HCT116 (cell line): ENCODE measurements around the gene ACRV1. TPM values are rescaled to one million over a fixed set of nuclear protein-coding genes. Genes with fewer than 3 reads are reported as not detected.

ENCODE experiments used
- ATAC-seq: fragments of 200-7000 bp; cut with Tn5 transposase; 2 replicates; pipeline ENCODE4 v1.9.1; 2020; ENCODE audit warnings: mild to moderate bottlenecking, moderate library complexity
- Bru-seq: library from RNA; stranded (reverse); fragments of 400-500 nt; gene quantifications from one replicate; lab custom pipeline; 2021; lab: Mats Ljungman, UMichigan
- BruChase-seq, 2 experiments: library from RNA; stranded (reverse); fragments of 400-500 nt; gene quantifications; one replicate each; lab custom pipeline; 2021; lab: Mats Ljungman, UMichigan
- BruUV-seq: library from RNA; stranded (reverse); fragments of 400-500 nt; replicated peaks from 2 replicates; lab custom pipeline; 2021; lab: Mats Ljungman, UMichigan
- CTCF ChIA-PET: fragments of 300-600 bp; sonication (Branson Sonifier 250); formaldehyde crosslinking; loops from one replicate; lab custom pipeline; 2021; ENCODE audit warnings: antibody characterized with exemption; lab: Charles Lee
- POLR2A ChIA-PET: fragments of 300-600, 350-600 bp; sonication (Branson Sonifier 250); formaldehyde crosslinking; loops from one replicate; lab custom pipeline; 2021; ENCODE audit warnings: antibody characterized with exemption; lab: Charles Lee
- RAD21 ChIA-PET, 2 experiments: fragments of 300-600 bp; sonication (Branson Sonifier 250); formaldehyde crosslinking; loops; one replicate each; lab custom pipeline; 2023; ENCODE audit warnings: low total read pairs in 2 of 2; ENCODE audit not compliant: uncharacterized antibody in 2 of 2, unreplicated experiment in 2 of 2, low non-redundant PET in 1 of 2; lab: Charles Lee
- DNase-seq: peaks from one replicate; pipeline ENCODE4 v3.0.0-alpha.2; 2010; ENCODE audit warnings: low read depth, low spot score
- H2AFZ ChIP-seq: fragments of 200-600 bp; shearing (Covaris generic), sonication (generic); 2 replicates; pipeline ENCODE4 v1.6.1; 2017; ENCODE audit warnings: low read depth, mixed run types, mixed read lengths, antibody characterized with exemption, low read length; ENCODE audit not compliant: poor library complexity, severe bottlenecking
- H3K27ac ChIP-seq: 2 replicates; pipeline ENCODE4 v1.5.1; 2012; ENCODE audit warnings: low read depth, low read length
- H3K27me3 ChIP-seq: fragments of 200-600 bp; sonication (generic); 2 replicates; pipeline ENCODE4 v1.6.1; 2016; ENCODE audit warnings: mixed run types, low read length, mixed read lengths; ENCODE audit not compliant: insufficient read depth
- H3K36me3 ChIP-seq, 2 experiments: fragments of 200-500 bp in 1 of 2; fragments of 200-600 bp in 1 of 2; sonication (Bioruptor generic) in 1 of 2; sonication (generic) in 1 of 2; 2 replicates each; pipeline versions ENCODE4 v1.5.1 to v1.6.1; 2014 to 2016; ENCODE audit warnings: low read length in 2 of 2, inconsistent platforms in 1 of 2, mixed read lengths in 1 of 2, mixed run types in 1 of 2; ENCODE audit not compliant: insufficient read depth in 2 of 2, control insufficient read depth in 1 of 2
- H3K4me1 ChIP-seq, 2 experiments: fragments of 200-600 bp in 1 of 2; sonication (generic) in 1 of 2; 2 replicates each; pipeline versions ENCODE4 v1.5.1 to v1.6.1; 2012 to 2017; ENCODE audit warnings: low read length in 2 of 2, inconsistent platforms in 1 of 2, mild to moderate bottlenecking in 1 of 2, mixed read lengths in 1 of 2, mixed run types in 1 of 2, moderate library complexity in 1 of 2; ENCODE audit not compliant: insufficient read depth in 2 of 2, control insufficient read depth in 1 of 2
- H3K4me2 ChIP-seq: fragments of 200-600 bp; sonication (generic); 2 replicates; pipeline ENCODE4 v1.6.1; 2017; ENCODE audit warnings: mixed run types, low read length, mixed read lengths
- H3K4me3 ChIP-seq, 2 experiments: fragments of 200-600 bp in 1 of 2; sonication (generic) in 1 of 2; replicated peaks in 1 of 2; 2 replicates each; pipeline ENCODE4 v1.5.1; 2011 to 2016; ENCODE audit warnings: low read length in 2 of 2, control low read depth in 1 of 2, low read depth in 1 of 2, mild to moderate bottlenecking in 1 of 2, mixed read lengths in 1 of 2, mixed run types in 1 of 2
- H3K79me2 ChIP-seq: fragments of 200-600 bp; sonication (generic); 2 replicates; pipeline ENCODE4 v1.6.1; 2017; ENCODE audit warnings: mild to moderate bottlenecking, mixed run types, low read length, moderate library complexity, mixed read lengths; ENCODE audit not compliant: insufficient read depth
- H3K9ac ChIP-seq: fragments of 200-600 bp; sonication (generic); 2 replicates; pipeline ENCODE4 v1.6.1; 2016; ENCODE audit warnings: low read length, mixed read lengths
- H3K9me2 ChIP-seq: fragments of 200-600 bp; sonication (generic), shearing (Covaris generic); 2 replicates; pipeline ENCODE4 v1.6.1; 2017; ENCODE audit warnings: mixed run types, mild to moderate bottlenecking, moderate library complexity; ENCODE audit not compliant: insufficient read depth
- H3K9me3 ChIP-seq, 2 experiments: fragments of 200-500 bp in 1 of 2; fragments of 200-600 bp in 1 of 2; sonication (Bioruptor generic) in 1 of 2; sonication (generic) in 1 of 2; 2 replicates each; pipeline ENCODE4 v1.6.1; 2014 to 2017; ENCODE audit warnings: low read length in 2 of 2, mixed read lengths in 2 of 2, inconsistent platforms in 1 of 2, low read depth in 1 of 2, mild to moderate bottlenecking in 1 of 2, mixed run types in 1 of 2, moderate library complexity in 1 of 2; ENCODE audit not compliant: control insufficient read depth in 1 of 2, insufficient read depth in 1 of 2
- H4K20me1 ChIP-seq: fragments of 200-600 bp; sonication (generic), shearing (Covaris generic); 2 replicates; pipeline ENCODE4 v1.6.1; 2017; ENCODE audit warnings: mixed run types, mild to moderate bottlenecking, moderate library complexity; ENCODE audit not compliant: insufficient read depth
- ELF1 ChIP-seq: IDR thresholded peaks from 2 replicates; pipeline ENCODE4 v1.6.1; 2012; ENCODE audit warnings: low read depth, borderline replicate concordance
- EZH2 ChIP-seq: fragments of 200-600 bp; sonication (generic); IDR thresholded peaks from 2 replicates; pipeline ENCODE4 v1.6.1; 2017; ENCODE audit warnings: antibody characterized with exemption, mixed run types
- RAD21 ChIP-seq: IDR thresholded peaks from 2 replicates; pipeline ENCODE4 v1.6.1; 2012; ENCODE audit warnings: low read depth, mild to moderate bottlenecking
- SRF ChIP-seq: IDR thresholded peaks from 2 replicates; pipeline ENCODE4 v1.6.1; 2012; ENCODE audit warnings: low read depth
- TCF7L2 ChIP-seq: IDR thresholded peaks from 2 replicates; pipeline ENCODE4 v1.7.0; 2011; ENCODE audit warnings: borderline replicate concordance, inconsistent platforms; ENCODE audit not compliant: insufficient read depth, insufficient read length; ENCODE audit errors: extremely low read depth
- intact Hi-C: fragments of 100-400 bp; cut with micrococcal nuclease; formaldehyde crosslinking; loops from 2 replicates; pipeline ENCODE4 v1.10.0; 2022
- long read RNA-seq: library from polyadenylated mRNA; unstranded; transcript quantifications from one replicate; pipeline ENCODE4 v2.0.0, GENCODE V29; 2021; ENCODE audit not compliant: unreplicated experiment
- polyA plus RNA-seq: library from polyadenylated mRNA; unstranded; fragments of >200 nt; gene quantifications from 2 replicates; pipeline ENCODE4 v1.2.1, GENCODE V29; 2012; ENCODE audit warnings: missing spikeins
- total RNA-seq: library from RNA; stranded (reverse); gene quantifications from one replicate; pipeline ENCODE4 v1.2.1, GENCODE V29; 2021; ENCODE audit not compliant: unreplicated experiment
- TF ChIP-seq, protein P1 (sequence below): IDR thresholded peaks from 2 replicates; pipeline ENCODE4 v1.6.1; 2012; ENCODE audit warnings: low read depth
- TF ChIP-seq, protein P2 (sequence below): IDR thresholded peaks from 2 replicates; pipeline ENCODE4 v1.6.1; 2012

Gene ACRV1
- total RNA-seq (not detected), Bru-seq, nascent RNA (percentile 15 among the genes with signal in this experiment), BruChase-seq, experiment 1, labeled RNA remaining after a 6-hour chase (percentile 14 among the genes with signal in this experiment), BruChase-seq, experiment 2, labeled RNA remaining after a 2-hour chase (percentile 26 among the genes with signal in this experiment)
- 0.08 and 0.31 TPM in 2 replicates for polyA plus RNA-seq
- long read RNA-seq, result 0 reads

- no peak within 1 kb of the TSS for H3K27ac ChIP-seq
- H3K79me2 ChIP-seq, result no peaks in the 10 kb centered on the region
- no peak within 1 kb of the TSS for H3K4me2 ChIP-seq
- no peak within 1 kb of the TSS for H3K9ac ChIP-seq
- no TSS peak for BruUV-seq
- DNase-seq, result no peak
- no peak within 1 kb of the TSS for H2AFZ ChIP-seq
- peaks cover 2 to 7% of the 10 kb centered on the region in 2 experiments; a peak in 3 of 4 replicates for H3K36me3 ChIP-seq
- TF ChIP-seq, protein P1, sequence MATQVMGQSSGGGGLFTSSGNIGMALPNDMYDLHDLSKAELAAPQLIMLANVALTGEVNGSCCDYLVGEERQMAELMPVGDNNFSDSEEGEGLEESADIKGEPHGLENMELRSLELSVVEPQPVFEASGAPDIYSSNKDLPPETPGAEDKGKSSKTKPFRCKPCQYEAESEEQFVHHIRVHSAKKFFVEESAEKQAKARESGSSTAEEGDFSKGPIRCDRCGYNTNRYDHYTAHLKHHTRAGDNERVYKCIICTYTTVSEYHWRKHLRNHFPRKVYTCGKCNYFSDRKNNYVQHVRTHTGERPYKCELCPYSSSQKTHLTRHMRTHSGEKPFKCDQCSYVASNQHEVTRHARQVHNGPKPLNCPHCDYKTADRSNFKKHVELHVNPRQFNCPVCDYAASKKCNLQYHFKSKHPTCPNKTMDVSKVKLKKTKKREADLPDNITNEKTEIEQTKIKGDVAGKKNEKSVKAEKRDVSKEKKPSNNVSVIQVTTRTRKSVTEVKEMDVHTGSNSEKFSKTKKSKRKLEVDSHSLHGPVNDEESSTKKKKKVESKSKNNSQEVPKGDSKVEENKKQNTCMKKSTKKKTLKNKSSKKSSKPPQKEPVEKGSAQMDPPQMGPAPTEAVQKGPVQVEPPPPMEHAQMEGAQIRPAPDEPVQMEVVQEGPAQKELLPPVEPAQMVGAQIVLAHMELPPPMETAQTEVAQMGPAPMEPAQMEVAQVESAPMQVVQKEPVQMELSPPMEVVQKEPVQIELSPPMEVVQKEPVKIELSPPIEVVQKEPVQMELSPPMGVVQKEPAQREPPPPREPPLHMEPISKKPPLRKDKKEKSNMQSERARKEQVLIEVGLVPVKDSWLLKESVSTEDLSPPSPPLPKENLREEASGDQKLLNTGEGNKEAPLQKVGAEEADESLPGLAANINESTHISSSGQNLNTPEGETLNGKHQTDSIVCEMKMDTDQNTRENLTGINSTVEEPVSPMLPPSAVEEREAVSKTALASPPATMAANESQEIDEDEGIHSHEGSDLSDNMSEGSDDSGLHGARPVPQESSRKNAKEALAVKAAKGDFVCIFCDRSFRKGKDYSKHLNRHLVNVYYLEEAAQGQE, result no peak
- TF ChIP-seq EZH2 (no peak), RAD21 (no peak), SRF (no peak), ELF1 (no peak), TCF7L2 (no peak)
- TF ChIP-seq, protein P2, sequence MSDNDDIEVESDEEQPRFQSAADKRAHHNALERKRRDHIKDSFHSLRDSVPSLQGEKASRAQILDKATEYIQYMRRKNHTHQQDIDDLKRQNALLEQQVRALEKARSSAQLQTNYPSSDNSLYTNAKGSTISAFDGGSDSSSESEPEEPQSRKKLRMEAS, result no peak
- H3K4me1 ChIP-seq, result no peaks in the 10 kb centered on the region
- H3K9me3 ChIP-seq, result no peaks in the 10 kb centered on the region
- ChIA-PET RAD21 (no interaction called here), POLR2A (no interaction called here), CTCF (interaction anchor here (1.3 kb wide), 1 partner anchor 17 kb away, joined by 3 read pairs; no protein-coding TSS in a partner anchor)
- no peaks in the 10 kb centered on the region for H3K9me2 ChIP-seq
- H4K20me1 ChIP-seq, result no peaks in the 10 kb centered on the region
- ATAC-seq, result no peak
- no peak within 1 kb of the TSS for H3K4me3 ChIP-seq
- no peaks in the 10 kb centered on the region for H3K27me3 ChIP-seq
- intact Hi-C loops, result no loop called here
These were observed at the start of gene ACRV1 for GRCh38 chr11:125680747-125681146. Gene ACRV1, minus strand, starts transcription at chr11:125680847. Its CDS starts 67 bp downstream, at chr11:125680780.
